Right kidney (tissue), 9 donors: Measurements from ENCODE around the gene C2CD4D.
A peak's percentile ranks its signal among the peaks of the same experiment; 100 is the strongest.
"Not testable (repeated sequence)": the region's sequence is repeated elsewhere in the genome, so short reads cannot be mapped to it uniquely, and the experiment has no call there.

Source experiments
- DNase-seq: peaks from one replicate; pipeline ENCODE4 v3.0.0-alpha.2; 2016
- long read RNA-seq, 8 donors: transcript quantifications; one replicate each; lab custom pipeline, GENCODE V29; 2026

C2CD4D gene
- long read RNA-seq, donor 1, result 0 reads
- long read RNA-seq, donor 2, result 0 reads
- long read RNA-seq, donor 3, result 0 reads
- long read RNA-seq, donor 4, result 0 reads
- long read RNA-seq, donor 5, result 0 reads
- long read RNA-seq, donor 6, result 0 reads
- long read RNA-seq, donor 7, result 0 reads
- long read RNA-seq, donor 8, result 0 reads

DNA sequence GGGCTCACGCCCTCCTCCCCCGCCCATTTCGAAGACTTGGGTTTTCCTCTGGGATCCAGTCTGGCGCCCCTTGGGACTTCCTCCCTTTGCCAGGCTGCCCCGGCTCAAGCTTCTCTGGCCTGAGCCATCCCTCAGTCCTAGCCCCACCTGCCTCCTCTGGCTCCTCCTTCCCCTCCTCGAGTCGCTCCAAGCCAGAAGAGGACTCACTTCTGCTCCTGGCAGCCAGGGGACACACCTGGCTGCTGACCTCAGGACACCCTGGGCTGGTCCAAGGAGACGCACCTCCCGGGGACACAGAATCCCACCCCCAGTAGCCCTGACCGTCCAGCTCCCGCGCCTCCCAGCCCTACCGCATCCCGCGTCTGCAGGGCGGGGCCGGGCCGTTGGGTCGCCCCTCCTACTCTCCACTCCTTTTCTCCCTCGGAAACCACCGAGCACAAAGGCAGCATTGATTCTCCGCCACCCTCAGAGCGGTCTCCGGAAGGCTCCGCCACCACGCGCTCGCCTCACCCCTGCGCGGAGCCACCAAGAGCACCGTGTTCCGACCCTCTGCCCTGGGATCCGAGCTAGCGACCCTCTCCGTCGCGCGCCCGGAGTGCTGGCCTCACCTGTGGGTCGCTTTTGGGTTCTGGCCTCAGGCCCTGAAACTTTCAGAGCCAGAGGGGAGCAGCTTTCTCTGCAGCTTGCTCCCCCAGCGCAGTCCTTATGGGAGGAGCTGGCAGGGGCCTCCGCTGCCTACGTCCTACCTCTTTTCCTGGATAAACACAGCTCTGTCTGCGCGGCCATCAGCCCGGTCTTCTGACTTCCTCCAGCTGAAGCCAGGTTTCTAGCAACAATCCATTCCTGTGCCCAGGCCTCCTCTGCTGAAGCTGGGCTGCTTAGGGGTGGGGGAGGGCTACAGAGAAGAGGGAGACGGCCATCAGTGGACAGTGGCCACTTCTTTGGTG is at the start of gene C2CD4D:
Gene C2CD4D (minus strand): TSS at position 364 of the 947 bp plus-strand sequence. CDS start 831 bp downstream, outside the sequence.
- peak; percentile 73 for DNase-seq

DNA sequence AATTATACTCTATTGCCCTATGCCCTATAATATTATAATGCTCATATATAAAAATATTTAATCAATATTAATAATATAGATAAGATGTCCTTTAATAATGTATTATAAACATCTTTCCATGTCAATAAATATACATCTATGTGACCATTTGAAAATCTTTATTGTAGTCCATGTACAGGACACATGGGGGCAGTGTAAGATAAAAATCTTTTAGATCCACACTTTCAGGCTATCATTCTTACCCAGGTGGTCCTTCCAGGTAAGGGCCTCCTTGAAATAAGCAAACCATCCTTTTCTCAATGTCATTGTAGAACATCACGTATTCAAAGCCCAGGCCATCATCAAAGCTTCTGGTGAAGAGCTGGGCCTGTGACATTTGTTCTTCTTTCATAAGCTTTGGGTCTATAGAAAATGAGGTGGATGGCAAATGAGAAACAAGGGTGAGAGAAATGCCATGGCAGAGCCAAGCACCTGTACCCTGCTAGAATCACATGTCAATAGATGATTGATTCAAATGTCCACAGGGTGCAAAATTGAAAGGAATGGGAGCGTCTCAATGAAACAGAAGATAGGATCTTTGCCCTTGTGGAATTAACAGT is 49.5 kb upstream of the C2CD4D start:
- no peak for DNase-seq

GRCh38 chr1:151887028-151887427 is 47.4 kb upstream of the C2CD4D start:
- DNase-seq, result no peak

DNA sequence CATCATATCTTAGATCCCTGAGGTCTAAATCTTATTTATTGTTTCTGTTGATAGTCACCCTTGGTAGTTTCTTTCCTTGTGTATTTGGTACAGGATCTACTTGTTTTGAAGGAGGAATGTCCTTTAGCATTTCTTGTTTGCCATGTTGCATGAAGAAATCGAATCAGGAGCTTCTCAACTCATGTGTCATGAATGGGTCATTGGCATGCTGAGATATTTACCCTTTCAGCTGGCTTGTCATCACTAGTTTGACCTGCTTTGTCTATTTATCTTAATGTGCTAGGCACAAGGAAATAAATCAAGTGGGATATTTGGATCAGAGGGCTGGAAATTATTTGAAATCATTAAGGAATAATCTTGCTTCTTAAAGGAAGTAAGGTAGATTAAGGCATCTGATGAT is 45.9 kb upstream of the C2CD4D start:
- DNase-seq, result no peak

DNA sequence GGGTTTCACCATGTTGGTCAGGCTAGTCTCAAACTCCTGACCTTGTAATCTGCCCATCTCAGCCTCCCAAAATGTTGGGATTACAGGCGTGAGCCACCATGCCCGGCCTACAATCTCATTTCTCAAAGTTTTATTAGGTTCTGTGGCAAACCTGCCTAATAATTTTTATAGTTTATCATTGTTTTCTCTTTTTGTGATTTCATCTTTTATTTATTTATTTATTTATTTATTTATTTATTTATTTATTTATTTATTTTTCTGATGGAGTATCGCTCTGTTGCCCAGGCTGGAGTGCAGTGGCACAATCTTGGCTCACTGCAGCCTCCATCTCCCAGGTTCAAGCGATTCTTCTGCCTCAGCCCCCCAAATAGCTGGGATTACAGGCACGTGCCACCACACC is 45.3 kb upstream of the C2CD4D start:
- not testable (repeated sequence) for DNase-seq

- not testable (repeated sequence) for DNase-seq
Measured at GRCh38 chr1:151884445-151884844, 44.8 kb upstream of the C2CD4D start.

GRCh38 chr1:151883898-151884297 is 44.3 kb upstream of the C2CD4D start:
- not testable (repeated sequence) for DNase-seq

DNA sequence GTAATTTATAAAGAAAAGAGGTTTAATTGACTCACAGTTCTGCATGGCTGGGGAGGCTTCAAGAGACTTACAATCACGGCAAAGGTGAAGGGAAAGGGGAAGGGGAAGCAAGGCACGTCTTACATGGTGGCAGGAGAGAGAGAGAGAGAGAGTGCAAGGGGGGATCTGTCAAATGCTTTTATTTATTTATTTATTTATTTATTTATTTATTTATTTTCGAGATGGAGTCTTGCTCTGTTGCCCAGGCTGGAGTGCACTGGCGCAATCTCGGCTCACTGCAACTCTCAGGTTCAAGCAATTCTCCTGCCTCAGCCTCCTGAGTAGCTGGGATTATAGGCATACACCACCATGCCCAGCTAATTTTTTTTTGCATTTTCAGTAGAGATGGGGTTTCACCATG is 43.3 kb upstream of the C2CD4D start:
- not testable (repeated sequence) for DNase-seq

- DNase-seq, result no peak
Measured at GRCh38 chr1:151882466-151882865, 42.8 kb upstream of the C2CD4D start.

DNA sequence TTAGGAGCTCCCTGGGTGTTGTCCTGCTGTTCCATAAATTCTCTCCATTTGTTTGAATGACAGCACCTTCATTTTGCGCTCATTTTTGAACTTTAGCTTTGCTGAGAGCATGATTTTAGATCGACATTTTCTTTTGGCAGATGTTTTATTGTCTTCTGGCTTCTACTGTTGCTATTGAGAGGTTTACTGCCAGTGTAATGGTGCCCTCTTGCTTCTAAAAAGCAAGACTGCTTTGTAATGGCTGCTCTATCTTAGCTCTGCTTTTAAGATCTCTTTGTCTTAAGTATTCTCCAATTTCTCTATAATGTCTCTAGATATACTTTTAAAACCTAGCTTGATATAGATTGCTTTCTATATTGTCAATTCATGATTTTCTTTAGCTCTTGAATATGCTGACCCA is 41.9 kb upstream of the C2CD4D start:
- no peak for DNase-seq

DNA sequence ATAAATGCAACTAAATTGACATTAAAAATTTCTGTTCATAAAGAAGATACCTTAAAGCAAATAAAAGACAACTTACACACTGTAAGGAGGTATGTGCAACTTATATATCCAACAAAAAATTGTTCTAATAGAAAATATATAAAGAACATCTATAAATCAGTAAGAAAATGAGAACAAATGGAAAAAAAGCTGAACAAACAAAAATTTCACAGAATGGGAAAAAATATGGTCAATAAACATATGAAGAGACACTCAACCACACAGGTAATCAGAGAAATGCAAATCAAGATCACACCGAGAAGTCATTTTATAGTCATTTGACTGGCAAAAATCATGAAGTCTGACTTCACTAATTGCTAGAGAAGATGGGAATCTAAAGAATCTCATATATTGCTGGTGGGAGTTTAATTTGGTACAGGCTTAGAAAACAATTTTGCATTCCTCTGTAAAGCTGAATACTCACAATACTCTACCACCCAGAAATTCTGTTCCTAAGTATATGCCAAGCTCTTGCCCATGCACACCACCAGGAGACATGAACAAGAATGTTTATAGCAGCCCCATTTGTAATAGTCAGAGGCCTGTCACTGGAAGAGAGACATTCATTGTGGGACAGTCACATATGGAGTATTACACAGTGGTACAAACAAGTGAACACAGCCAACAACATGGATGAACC is 35.9 kb upstream of the C2CD4D start:
- no peak for DNase-seq

DNA sequence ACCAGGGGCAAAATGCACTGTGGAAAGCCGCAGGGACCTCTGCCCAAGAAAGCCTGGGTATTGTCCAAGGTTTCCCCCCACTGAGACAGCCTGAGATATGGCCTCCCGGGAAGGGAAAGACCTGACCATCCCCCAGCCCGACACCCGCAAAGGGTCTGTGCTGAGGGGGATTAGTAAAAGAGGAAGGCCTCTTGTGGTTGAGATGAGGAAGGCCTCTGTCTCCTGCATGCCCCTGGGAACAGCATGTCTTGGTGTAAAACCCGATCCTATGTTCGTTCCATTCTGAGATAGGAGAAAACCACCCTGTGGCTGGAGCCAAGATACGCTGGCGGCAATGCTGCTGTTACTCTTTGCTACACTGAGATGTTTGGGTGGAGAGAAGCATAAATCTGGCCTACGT is 33.2 kb upstream of the C2CD4D start:
- not testable (repeated sequence) for DNase-seq

DNA sequence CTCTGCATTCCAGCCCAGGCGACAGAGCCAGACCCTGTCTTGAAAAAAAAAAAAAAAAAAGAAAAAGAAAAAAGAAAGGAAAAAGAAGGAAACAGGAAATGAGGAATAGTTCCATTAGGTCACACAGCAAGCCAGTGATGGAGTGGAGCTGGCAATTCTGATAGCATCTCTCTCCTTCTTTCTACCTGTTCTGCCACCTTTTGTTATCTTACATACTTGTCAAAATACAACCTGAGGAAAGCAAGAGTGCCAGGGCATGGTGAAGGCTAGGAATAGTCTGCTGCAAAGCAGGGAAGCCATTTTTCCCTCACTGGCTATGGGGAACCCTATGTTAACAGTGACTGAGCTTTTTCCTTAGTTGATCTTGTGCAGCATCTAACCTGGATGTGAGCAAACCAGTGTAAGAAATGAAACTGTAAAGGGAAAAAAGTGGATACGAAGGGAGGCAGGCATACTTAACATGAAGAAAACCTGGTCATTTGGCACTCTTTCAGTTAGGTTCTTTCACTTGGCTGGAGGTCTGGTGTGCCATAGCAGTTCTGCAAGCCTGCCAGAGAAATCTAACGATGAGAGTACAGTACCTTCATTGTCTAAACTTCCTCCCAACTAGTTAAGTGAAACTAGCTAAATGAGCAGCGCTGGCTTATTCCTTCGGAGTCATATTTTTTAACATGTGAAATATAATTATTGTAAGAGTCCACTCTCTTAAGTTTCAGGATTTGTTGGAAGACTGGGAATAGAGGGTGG is 31.8 kb upstream of the C2CD4D start:
- no peak for DNase-seq

DNA sequence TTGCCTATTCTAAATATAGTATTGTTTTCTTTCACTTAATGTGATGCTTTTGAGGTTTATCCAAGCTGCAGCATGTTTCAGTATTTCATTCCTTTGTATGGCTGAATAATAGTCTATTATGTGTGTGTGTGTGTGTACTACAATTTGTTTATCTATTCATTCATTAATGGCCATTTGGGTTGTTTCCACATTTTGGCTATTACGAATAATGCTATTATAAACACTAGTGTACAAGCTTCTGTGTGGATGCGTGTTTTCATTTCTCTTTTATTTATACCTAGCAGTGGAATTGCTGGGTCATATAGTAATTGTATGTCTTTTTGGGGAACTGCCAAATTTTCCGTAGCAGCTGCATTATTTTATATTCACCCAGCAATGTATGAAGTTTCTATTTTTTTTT is 28.9 kb upstream of the C2CD4D start:
- no peak for DNase-seq

GRCh38 chr1:151867765-151868411 is 28.3 kb upstream of the C2CD4D start:
- no peak for DNase-seq

- no peak for DNase-seq
Measured at GRCh38 chr1:151867321-151867720, 27.7 kb upstream of the C2CD4D start.

DNA sequence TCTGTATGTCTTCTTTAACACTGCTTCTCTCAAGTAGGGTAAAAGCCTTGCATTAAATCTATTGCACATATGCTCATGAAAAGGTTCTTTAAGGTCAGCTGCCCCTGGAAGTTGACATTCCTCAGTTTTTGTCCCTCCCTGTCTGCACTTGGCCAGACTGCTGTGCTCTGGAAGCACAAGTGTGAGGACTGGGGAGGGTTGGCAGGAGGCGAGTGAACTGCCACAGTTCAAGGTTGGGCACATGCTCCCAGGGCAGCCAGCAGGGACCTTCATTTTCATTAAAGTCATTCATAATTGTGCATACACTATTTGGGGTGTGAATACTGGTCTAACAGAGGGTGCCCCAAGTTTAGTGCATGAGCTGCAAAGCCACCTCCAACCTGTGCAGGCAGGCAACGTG is 24.8 kb upstream of the C2CD4D start:
- no peak for DNase-seq

GRCh38 chr1:151862604-151863003 is 23.0 kb upstream of the C2CD4D start:
- DNase-seq, result no peak

GRCh38 chr1:151860504-151861187 is 21.0 kb upstream of the C2CD4D start:
- DNase-seq, result no peak

DNA sequence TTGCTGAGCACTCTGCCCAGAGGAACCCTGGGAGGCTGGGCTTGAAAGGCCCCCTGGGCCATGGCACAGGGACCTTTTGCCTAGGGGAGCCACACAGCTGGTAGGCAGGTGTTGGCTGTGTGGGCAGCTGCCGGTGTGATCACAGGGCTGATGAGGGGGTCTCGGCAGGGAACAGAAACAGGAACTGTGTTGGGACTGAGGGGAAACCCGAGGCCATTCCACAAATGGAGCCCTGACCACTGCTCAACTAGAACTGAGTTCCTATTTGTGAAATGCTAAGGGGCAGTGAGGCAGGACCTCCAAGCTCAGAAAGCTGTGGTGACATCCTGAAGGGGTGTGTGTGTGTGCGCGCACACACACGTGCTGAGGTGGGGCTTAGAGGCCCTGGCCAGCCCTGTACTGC is 20.3 kb upstream of the C2CD4D start:
- no peak for DNase-seq
